Ovary (tissue), 9 donors: ENCODE results near the gene ST7. TPM values are rescaled to one million over a fixed set of nuclear protein-coding genes. Genes with fewer than 3 reads are reported as not detected.

Source experiments
- DNase-seq, 5 donors: peaks; one replicate each; pipeline ENCODE4 v3.0.0-alpha.2; 2019 to 2020
- H3K27ac ChIP-seq, 2 donors: fragments of 200-600 bp; one replicate each; pipeline versions ENCODE4 v1.5.1 to v1.8.0; 2019 to 2022
- H3K27me3 ChIP-seq: fragments of 200-600 bp; one replicate; pipeline ENCODE4 v1.8.0; 2022
- H3K36me3 ChIP-seq: fragments of 200-600 bp; sonication (generic); one replicate; pipeline ENCODE4 v1.5.1; 2019
- H3K4me1 ChIP-seq: one replicate; pipeline ENCODE4 v1.8.1; 2013; ENCODE audit warnings: mild to moderate bottlenecking, moderate library complexity; ENCODE audit not compliant: insufficient read depth
- H3K4me3 ChIP-seq: fragments of 200-600 bp; sonication (generic); one replicate; pipeline ENCODE4 v1.5.1; 2017
- H3K9me3 ChIP-seq, 2 donors: fragments of 200-600 bp in 1 of 2; sonication (generic) in 1 of 2; one replicate each; pipeline versions ENCODE4 v1.5.1 to v1.8.1; 2013 to 2019; ENCODE audit warnings: mild to moderate bottlenecking in 1 of 2, moderate library complexity in 1 of 2
- CTCF ChIP-seq, 3 donors: fragments of 450-650 bp in 2 of 3; fragments of 200-600 bp in 1 of 3; IDR thresholded peaks; one replicate each; pipeline versions ENCODE4 v1.5.1 to v1.8.0; 2016 to 2022; ENCODE audit warnings: antibody characterized with exemption in 3 of 3, mild to moderate bottlenecking in 1 of 3
- EP300 ChIP-seq: sonication (generic); formaldehyde crosslinking; IDR thresholded peaks from one replicate; pipeline ENCODE4 v1.6.1; 2017; ENCODE audit warnings: antibody characterized with exemption
- POLR2A ChIP-seq: fragments of 450-650 bp; IDR thresholded peaks from one replicate; pipeline ENCODE4 v1.6.1; 2017; ENCODE audit warnings: antibody characterized with exemption, mild to moderate bottlenecking, moderate library complexity
- WGBS, 3 donors: extraction: QIAGEN DNeasy Blood & Tissue Kit in 1 of 3; methylation state at CpG; one replicate each; pipeline versions ENCODE4 v1.1.5 to v1.1.7; 2013 to 2017; 5-methylcytosine and 5-hydroxymethylcytosine counted together
- intact Hi-C, 4 donors: fragments of 100-400 bp; cut with DNase I; formaldehyde crosslinking; loops; one replicate each; pipeline versions ENCODE4 v1.11.0 to v1.15.1; 2022 to 2023
- polyA plus RNA-seq, 2 donors: library from polyadenylated mRNA; stranded (reverse); fragments of 200-250 nt in 1 of 2; fragments of 350-450 nt in 1 of 2; fragmentation: Illumina TruSeq in 1 of 2; extraction: RNeasy Lipid Tissue Mini Kit (QIAGEN cat#74804) in 1 of 2; gene quantifications; one replicate each; pipeline ENCODE4 v1.2.3, GENCODE V29; 2013 to 2014
- total RNA-seq, 7 donors: library from RNA; depleted of rRNA in 2 of 7; stranded (reverse); fragments of >200 nt in 2 of 7; fragmentation: NEBNext Ultra II Directional in 3 of 7; extraction: Animal tissue kit (Norgen Biotek cat#: 25700) in 3 of 7; gene quantifications; one replicate each; pipeline versions ENCODE4 v1.1.0 to v1.2.4, GENCODE V29; 2016 to 2023
- donor health status: DM: no; HTN: no; CAD: no; lungs with moderate emphysema.
- donor health status: DM: no; HTN: no; CAD: no.
- donor health status: Bipolar disorder and iron deficiency.
- donor health status: DM: yes; HTN: yes; CAD: no.
- donor health status: DM: no; HTN: no; CAD: no.
- donor health status: DM: yes; HTN: yes; CAD: no.

The ST7 gene
- total and polyA plus RNA-seq, 9 donors, result 14.1 to 37.7 (median 18.8) TPM

GRCh38 chr7:116981939-116982338 is 28.6 kb downstream of the ST7 start:
- Histone ChIP-seq H3K36me3 (no peaks in the 10 kb centered on the region), H3K27ac (no peak overlapping the region), H3K27me3 (no peaks in the 10 kb centered on the region), H3K4me1 (no peaks in the 10 kb centered on the region), H3K9me3 (no peaks in the 10 kb centered on the region), H3K4me3 (no peak overlapping the region)
- TF ChIP-seq POLR2A (no peak), EP300 (no peak), CTCF (IDR thresholded peaks at IDR 0.05) (no peak)
- 90 to 96% (median 92%) methylated on average over 2 of the region's 2 CpGs for WGBS, 3 donors
- no peak for DNase-seq
- intact Hi-C loops, result loop anchor here in 1 of 4 donors (10.0 kb wide), 2 partner anchors 47 to 133 kb away; no protein-coding TSS in a partner anchor

- intact Hi-C loops, result loop anchor here in 1 of 4 donors (10.0 kb wide), 2 partner anchors 50 to 130 kb away; no protein-coding TSS in a partner anchor
- no peaks in the 10 kb centered on the region for H3K36me3 ChIP-seq
- WGBS, 3 donors, result 67 to 78% (median 75%) methylated on average over 2 of the region's 2 CpGs
- no peaks in the 10 kb centered on the region for H3K27me3 ChIP-seq
- no peak overlapping the region for H3K4me3 ChIP-seq
- no peaks in the 10 kb centered on the region for H3K4me1 ChIP-seq
- DNase-seq, result no peak
- no peaks in the 10 kb centered on the region for H3K9me3 ChIP-seq
- no peak overlapping the region for H3K27ac ChIP-seq
- TF ChIP-seq CTCF (IDR thresholded peaks at IDR 0.05) (no peak), EP300 (no peak), POLR2A (no peak)
Observed at GRCh38 chr7:116984511-116984910, 31.2 kb downstream of the ST7 start.

GRCh38 chr7:116984917-116985316 is 31.6 kb downstream of the ST7 start:
- Histone ChIP-seq H3K4me1 (no peaks in the 10 kb centered on the region), H3K27me3 (no peaks in the 10 kb centered on the region), H3K4me3 (no peak overlapping the region), H3K9me3 (no peaks in the 10 kb centered on the region), H3K27ac (no peak overlapping the region), H3K36me3 (no peaks in the 10 kb centered on the region)
- intact Hi-C loops, result loop anchor here in 3 of 4 donors (5.0 to 10.0 kb wide), 4 partner anchors 50 to 137 kb away; no protein-coding TSS in a partner anchor
- no peak for DNase-seq
- WGBS, 3 donors, result 84 to 87% (median 86%) methylated on average over 2 of the region's 2 CpGs
- no peak for TF ChIP-seq EP300
- TF ChIP-seq CTCF (IDR thresholded peaks at IDR 0.05), result peak in 2 of 3 donors; percentile 36 to 37

- no peak for TF ChIP-seq CTCF (IDR thresholded peaks at IDR 0.05)
- no peak for TF ChIP-seq POLR2A
- no peak for TF ChIP-seq EP300
- no peaks in the 10 kb centered on the region for H3K36me3 ChIP-seq
- H3K27ac ChIP-seq, result no peak overlapping the region
- no peaks in the 10 kb centered on the region for H3K9me3 ChIP-seq
- no peaks in the 10 kb centered on the region for H3K4me1 ChIP-seq
- 95 to 98% (median 98%) methylated on average over 5 of the region's 5 CpGs for WGBS, 3 donors
- DNase-seq, result no peak
- H3K27me3 ChIP-seq, result no peaks in the 10 kb centered on the region
- intact Hi-C loops, result loop anchor here in 3 of 4 donors (5.0 to 10.0 kb wide), 4 partner anchors 51 to 137 kb away; no protein-coding TSS in a partner anchor
- H3K4me3 ChIP-seq, result no peak overlapping the region
Observed at GRCh38 chr7:116985575-116985974, 32.3 kb downstream of the ST7 start.
